Aorta (tissue), 5 donors: ENCODE results near the gene KLHL24. TPM values are rescaled to one million over a fixed set of nuclear protein-coding genes. Genes with fewer than 3 reads are reported as not detected.
"Not testable (repeated sequence)": the region's sequence is repeated elsewhere in the genome, so short reads cannot be mapped to it uniquely, and the experiment has no call there.

Source experiments
- ATAC-seq: fragments of 200-7000 bp; cut with Tn5 transposase; one replicate; pipeline ENCODE4 v1.9.1; 2022; ENCODE audit warnings: moderate library complexity; ENCODE audit not compliant: low FRiP score
- DNase-seq, 2 donors: peaks; one replicate each; pipeline ENCODE4 v3.0.0-alpha.2; 2020
- H3K27ac ChIP-seq, 2 donors: one replicate each; pipeline ENCODE4 v1.5.1; 2013; ENCODE audit warnings: low read length in 2 of 2, mild to moderate bottlenecking in 2 of 2, moderate library complexity in 2 of 2, control low read depth in 1 of 2, inconsistent platforms in 1 of 2, low read depth in 1 of 2
- H3K27me3 ChIP-seq, 2 donors: one replicate each; pipeline ENCODE4 v1.6.1; 2013; ENCODE audit warnings: control low read depth in 1 of 2, low read length in 1 of 2, mild to moderate bottlenecking in 1 of 2, moderate library complexity in 1 of 2; ENCODE audit not compliant: insufficient read depth in 2 of 2, control insufficient read depth in 1 of 2
- H3K36me3 ChIP-seq, 2 donors: one replicate each; pipeline ENCODE4 v1.6.1; 2013; ENCODE audit warnings: control low read depth in 1 of 2, low read length in 1 of 2, mild to moderate bottlenecking in 1 of 2; ENCODE audit not compliant: insufficient read depth in 2 of 2, control insufficient read depth in 1 of 2
- H3K4me1 ChIP-seq, 2 donors: one replicate each; pipeline ENCODE4 v1.6.1; 2013; ENCODE audit warnings: low read length in 2 of 2, control low read depth in 1 of 2, mild to moderate bottlenecking in 1 of 2, moderate library complexity in 1 of 2; ENCODE audit not compliant: insufficient read depth in 2 of 2, control insufficient read depth in 1 of 2
- H3K4me3 ChIP-seq, 2 donors: one replicate each; pipeline ENCODE4 v1.5.1; 2013; ENCODE audit warnings: low read length in 2 of 2, control low read depth in 1 of 2, mild to moderate bottlenecking in 1 of 2
- H3K9me3 ChIP-seq: one replicate; pipeline ENCODE4 v1.6.1; 2013; ENCODE audit warnings: mild to moderate bottlenecking, low read length; ENCODE audit not compliant: control insufficient read depth
- WGBS, 2 donors: extraction: QIAGEN DNeasy Blood & Tissue Kit; methylation state at CpG; one replicate each; pipeline ENCODE4 v1.1.7; 2013; 5-methylcytosine and 5-hydroxymethylcytosine counted together
- intact Hi-C, 2 donors: fragments of 100-400 bp; cut with DNase I; formaldehyde crosslinking; loops; one replicate each; pipeline versions ENCODE4 v1.14.2 to v1.15.0; 2022
- polyA plus RNA-seq, 2 donors: library from polyadenylated mRNA; stranded (reverse); fragments of 200-250 nt; gene quantifications; one replicate each; pipeline ENCODE4 v1.2.3, GENCODE V29; 2013
- total RNA-seq, 2 donors: library from RNA; stranded (reverse); fragmentation: NEBNext Ultra II Directional; extraction: Animal tissue kit (Norgen Biotek cat#: 25700); gene quantifications; one replicate each; pipeline ENCODE4 v1.2.1, GENCODE V29; 2021
- donor health status: healthy with polysubstance abuse.
- donor health status: Bipolar disorder and iron deficiency.
- donor health status: DM: no; HTN: no; CAD: no.
- donor health status: DM: no; HTN: no; CAD: no.
- donor health status: DM: yes; HTN: yes; CAD: no.

Gene KLHL24
- total and polyA plus RNA-seq, 4 donors, result 10.8 to 62.6 (median 23.9) TPM

DNA sequence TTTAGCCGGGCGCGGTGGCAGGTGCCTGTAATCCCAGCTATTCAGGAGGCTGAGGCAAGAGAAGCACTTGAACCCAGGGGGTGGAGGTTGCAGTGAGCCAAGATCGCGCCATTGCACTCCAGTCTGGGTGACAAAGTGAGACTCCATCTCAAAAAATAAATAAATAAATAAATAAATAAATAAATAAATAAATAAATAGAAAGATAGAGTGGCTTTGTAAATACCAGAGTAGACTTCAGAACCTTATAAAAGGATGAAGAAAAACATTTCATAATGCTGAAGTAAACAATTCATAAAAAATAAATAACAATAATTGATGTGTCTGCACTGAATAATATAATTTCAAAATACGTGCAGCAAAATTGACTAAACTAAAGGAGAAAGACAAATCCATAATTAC lies 24.1 kb upstream of the KLHL24 start:
- DNase-seq, H3K27me3 ChIP-seq, ATAC-seq, intact Hi-C loops, H3K36me3 ChIP-seq, H3K4me3 ChIP-seq, H3K27ac ChIP-seq, H3K9me3 ChIP-seq, H3K4me1 ChIP-seq: not testable (repeated sequence)
- 97% methylated on average over 6 of the region's 6 CpGs for WGBS, 2 donors

DNA sequence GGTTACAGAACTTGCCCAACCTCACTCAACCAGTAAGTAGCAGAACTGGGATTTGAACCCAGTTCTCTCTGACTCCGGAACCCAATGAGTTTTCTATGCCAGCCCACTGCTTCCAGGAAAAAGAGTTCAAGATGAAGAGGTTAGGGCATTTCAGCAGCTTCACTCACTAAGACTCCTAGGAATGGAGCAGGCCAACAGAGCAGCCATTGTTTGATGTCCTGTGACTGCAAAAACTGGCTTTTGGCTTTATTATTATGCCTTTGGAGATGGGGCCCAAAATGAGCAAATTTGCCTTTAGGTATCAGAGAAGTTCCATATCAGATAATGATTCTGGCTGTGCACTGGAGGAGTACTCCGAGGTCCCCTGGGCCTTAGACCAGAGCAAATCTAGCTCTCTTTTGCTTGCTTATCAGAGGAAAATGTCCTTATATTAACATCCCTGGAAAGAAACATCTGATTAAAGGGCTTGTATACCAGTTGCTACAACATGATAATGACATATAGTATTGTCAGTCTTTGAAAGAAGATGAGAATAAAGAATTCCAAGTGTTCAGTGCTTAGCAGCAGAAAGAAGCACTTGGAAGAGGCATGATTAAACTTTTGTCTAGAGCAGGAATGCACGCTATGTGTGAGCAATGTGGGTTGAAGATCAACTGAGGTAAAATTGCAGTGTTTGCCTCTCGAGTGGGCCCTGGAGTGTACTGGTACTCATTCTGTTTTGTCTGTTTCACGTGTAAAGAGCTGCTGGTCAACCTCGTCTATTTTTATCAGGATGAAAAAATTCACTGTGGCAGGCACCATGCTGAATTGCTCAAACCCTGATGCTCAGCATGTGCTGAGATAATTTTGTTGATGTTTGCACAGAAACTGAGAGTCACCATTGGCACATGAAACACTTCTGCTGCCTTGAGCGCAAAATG lies 21.8 kb upstream of the KLHL24 start:
- H3K4me1 ChIP-seq, result no peaks in the 10 kb centered on the region
- H3K36me3 ChIP-seq, result no peaks in the 10 kb centered on the region
- ATAC-seq, result no peak
- H3K27ac ChIP-seq, result no peak overlapping the region
- H3K4me3 ChIP-seq, result no peak overlapping the region
- WGBS, 2 donors, result 59 to 60% methylated on average over 7 of the region's 7 CpGs
- no peaks in the 10 kb centered on the region for H3K9me3 ChIP-seq
- intact Hi-C loops, result no loop called here
- DNase-seq, result no peak
- no peaks in the 10 kb centered on the region for H3K27me3 ChIP-seq

DNA sequence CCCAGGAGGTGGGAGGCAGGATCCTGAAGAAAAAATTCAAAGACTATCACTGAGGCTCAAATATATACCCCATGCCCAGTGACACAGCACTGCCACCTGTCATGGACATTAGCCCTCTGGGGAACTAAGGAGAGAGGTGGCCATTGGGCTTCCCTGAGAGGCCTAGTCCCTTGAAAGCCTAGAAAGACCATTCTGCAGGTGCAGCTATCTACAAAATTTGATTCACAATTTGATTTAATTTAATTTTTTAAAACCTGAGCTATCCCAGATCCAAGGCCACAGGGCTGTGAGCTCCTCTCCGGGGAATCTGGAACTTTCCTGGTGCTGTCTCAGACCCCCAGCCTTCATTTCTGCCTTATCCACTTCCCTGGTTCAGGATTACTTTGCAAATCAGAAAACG lies 16.9 kb upstream of the KLHL24 start:
- H3K27me3 ChIP-seq, result no peaks in the 10 kb centered on the region
- 93 to 100% methylated on average over 2 of the region's 2 CpGs for WGBS, 2 donors
- no peaks in the 10 kb centered on the region for H3K36me3 ChIP-seq
- H3K4me3 ChIP-seq, result no peak overlapping the region
- ATAC-seq (no peak), DNase-seq (no peak)
- no peak overlapping the region for H3K27ac ChIP-seq
- intact Hi-C loops, result no loop called here
- no peaks in the 10 kb centered on the region for H3K4me1 ChIP-seq
- H3K9me3 ChIP-seq, result no peaks in the 10 kb centered on the region

DNA sequence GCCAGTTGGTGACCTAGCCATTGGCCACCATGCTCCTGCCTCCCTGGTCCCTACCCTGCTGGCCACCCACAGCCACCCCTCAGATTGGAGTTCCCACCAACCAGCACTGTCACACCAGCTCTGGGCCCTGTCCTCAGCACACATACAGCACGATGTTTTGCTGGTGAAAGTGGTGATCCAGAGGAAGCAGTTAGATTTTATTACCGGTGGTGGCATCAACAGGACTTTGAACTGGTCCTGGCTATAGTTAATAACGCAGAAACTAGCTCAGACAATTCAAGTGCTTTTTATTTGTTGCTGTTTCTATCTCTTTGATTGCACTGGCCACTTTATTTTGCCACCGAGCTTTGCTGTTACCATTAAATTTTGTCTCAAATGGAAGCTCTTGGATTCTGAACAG lies 16.4 kb upstream of the KLHL24 start:
- ATAC-seq, result no peak
- WGBS, 2 donors, result 90% methylated on average over 4 of the region's 4 CpGs
- Histone ChIP-seq H3K27me3 (no peaks in the 10 kb centered on the region), H3K27ac (no peak overlapping the region), H3K9me3 (no peaks in the 10 kb centered on the region), H3K4me1 (no peaks in the 10 kb centered on the region), H3K36me3 (no peaks in the 10 kb centered on the region), H3K4me3 (no peak overlapping the region)
- intact Hi-C loops, result no loop called here
- DNase-seq, result no peak

DNA sequence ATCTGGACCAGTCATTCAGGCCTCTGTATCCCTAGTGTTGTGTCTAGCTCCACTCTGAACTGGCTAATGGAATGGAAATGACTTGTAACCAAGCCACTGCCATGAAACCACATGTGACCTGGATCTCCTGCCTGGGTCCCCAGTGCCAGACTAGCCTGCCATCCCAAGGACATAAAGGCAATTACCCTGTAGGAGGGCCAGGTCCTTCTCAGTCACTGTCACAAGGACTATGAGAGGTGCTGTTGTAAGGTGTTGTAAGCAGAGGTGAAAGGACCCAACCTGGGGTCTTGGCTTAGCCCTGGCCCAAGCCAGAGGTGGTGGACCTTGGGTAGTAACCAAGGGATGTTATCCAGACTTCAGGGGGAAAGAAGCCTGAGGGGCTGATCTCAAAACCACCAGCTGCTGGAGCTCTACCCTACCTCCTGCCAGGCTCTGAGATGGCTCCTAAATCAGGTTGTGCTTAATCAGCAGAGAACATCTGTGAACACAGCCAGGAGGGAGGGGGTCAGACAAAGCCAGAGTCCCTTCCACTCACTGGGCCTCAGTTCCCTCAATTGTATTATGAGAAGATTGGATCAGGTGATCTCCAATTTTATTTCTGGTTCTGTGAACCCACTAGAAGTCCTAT lies 15.7 kb upstream of the KLHL24 start:
- no peaks in the 10 kb centered on the region for H3K4me1 ChIP-seq
- no peaks in the 10 kb centered on the region for H3K27me3 ChIP-seq
- no peak for DNase-seq
- no peaks in the 10 kb centered on the region for H3K9me3 ChIP-seq
- no peaks in the 10 kb centered on the region for H3K36me3 ChIP-seq
- H3K4me3 ChIP-seq, result no peak overlapping the region
- ATAC-seq, result no peak
- intact Hi-C loops, result no loop called here
- no peak overlapping the region for H3K27ac ChIP-seq

DNA sequence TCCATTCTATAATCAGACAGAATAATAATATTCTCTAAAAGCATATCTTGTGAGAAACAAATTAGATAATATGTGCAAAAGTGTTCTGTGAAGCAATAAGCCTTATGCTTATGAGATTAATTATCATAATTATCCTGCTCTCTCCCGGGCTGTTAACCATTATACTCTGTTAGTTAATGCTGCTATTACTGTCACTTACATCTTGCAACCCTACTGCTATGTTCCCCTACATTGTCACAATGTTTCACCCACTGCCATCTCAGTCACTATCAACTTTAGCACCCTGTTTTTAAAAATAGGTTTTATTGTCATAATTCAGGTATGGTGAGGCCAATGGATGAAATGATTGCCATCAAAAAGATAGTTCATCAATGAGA lies 15.2 kb upstream of the KLHL24 start:
- ATAC-seq, result no peak
- Histone ChIP-seq H3K4me1 (no peaks in the 10 kb centered on the region), H3K4me3 (no peak overlapping the region), H3K27ac (no peak overlapping the region), H3K9me3 (no peaks in the 10 kb centered on the region), H3K27me3 (no peaks in the 10 kb centered on the region), H3K36me3 (no peaks in the 10 kb centered on the region)
- intact Hi-C loops, result no loop called here
- WGBS, 2 donors, result 86 to 90% methylated on average over 1 of the region's 1 CpG
- DNase-seq, result no peak

DNA sequence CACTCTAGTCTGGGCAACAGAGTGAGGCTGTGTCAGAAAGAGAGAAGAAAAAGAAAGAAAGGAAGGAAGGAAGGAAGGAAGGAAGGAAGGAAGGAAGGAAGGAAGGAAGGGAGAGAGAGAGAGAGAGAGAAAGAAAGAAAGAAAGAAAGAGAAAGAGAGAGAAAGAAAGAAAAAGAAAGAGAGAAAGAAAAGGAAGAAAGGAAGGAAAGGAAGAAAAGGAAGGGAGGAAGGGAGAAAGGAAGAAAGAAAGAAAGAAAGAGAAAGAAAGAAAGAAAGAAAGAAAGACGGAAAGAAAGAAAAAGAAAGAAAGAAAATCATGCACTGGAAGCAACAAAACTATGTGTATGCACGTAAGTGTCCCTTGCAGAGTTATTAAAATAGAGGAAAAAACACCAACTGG lies 12.9 kb upstream of the KLHL24 start:
- ATAC-seq, H3K36me3 ChIP-seq, intact Hi-C loops, H3K27ac ChIP-seq, H3K9me3 ChIP-seq, H3K27me3 ChIP-seq, DNase-seq, H3K4me1 ChIP-seq, H3K4me3 ChIP-seq: not testable (repeated sequence)
- WGBS, 2 donors, result 67 to 79% methylated on average over 2 of the region's 2 CpGs

DNA sequence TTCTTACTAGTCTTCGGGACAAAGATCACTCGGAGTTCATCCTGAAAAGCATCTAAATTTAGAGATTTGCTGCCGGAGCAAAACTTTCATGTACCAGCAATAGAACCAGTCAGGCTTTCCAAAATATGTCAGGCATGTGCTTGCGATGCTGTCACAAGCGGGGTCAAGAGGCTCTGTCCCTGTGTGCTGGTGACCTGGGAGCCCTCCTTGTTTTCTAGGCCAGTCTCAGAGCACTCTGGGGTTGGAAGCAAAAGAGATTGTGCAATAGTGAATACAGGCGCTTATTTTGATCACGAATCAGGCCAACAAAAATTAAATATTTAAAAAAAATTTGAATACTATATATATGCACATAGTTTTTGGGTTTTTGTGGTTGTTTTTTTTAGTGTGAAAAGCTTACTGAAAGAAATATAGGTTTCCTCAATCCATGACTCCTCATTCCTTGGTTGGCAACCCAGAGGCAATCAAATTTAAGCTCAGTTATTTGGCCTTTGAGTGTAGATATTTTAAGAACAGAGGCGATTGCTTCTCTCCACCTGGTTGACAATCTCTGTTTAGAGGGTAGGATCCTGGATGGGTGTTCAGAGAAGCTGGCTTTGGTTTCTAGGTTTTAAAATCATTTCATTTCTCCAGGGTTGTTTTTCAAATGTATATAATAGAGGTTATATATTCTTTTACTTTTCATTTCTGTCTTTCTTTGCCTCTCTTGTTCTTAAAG lies 8.4 kb upstream of the KLHL24 start:
- Histone ChIP-seq H3K27me3 (no peaks in the 10 kb centered on the region), H3K9me3 (no peaks in the 10 kb centered on the region), H3K4me1 (no peaks in the 10 kb centered on the region), H3K36me3 (no peaks in the 10 kb centered on the region), H3K4me3 (no peak overlapping the region), H3K27ac (no peak overlapping the region)
- DNase-seq (no peak), ATAC-seq (peak; percentile 80)
- intact Hi-C loops, result no loop called here
- WGBS, 2 donors, result 18% methylated on average over 8 of the region's 8 CpGs
